Gastroesophageal sphincter (tissue), 3 donors: ENCODE data around the gene LSAMP.

Source experiments
- CTCF ChIP-seq, 4 experiments: fragments of 200-600 bp in 2 of 4; fragments of 450-650 bp in 2 of 4; sonication (generic) in 1 of 4; IDR thresholded peaks; one replicate each; pipeline ENCODE4 v1.5.1; 2017 to 2019; ENCODE audit warnings: antibody characterized with exemption in 4 of 4, mild to moderate bottlenecking in 2 of 4, moderate library complexity in 2 of 4
- POLR2A ChIP-seq, 2 donors: fragments of 450-650 bp; IDR thresholded peaks; one replicate each; pipeline ENCODE4 v1.6.1; 2017; ENCODE audit warnings: antibody characterized with exemption in 2 of 2, mild to moderate bottlenecking in 2 of 2, moderate library complexity in 1 of 2

GRCh38 chr3:116059421-116060096 is 385.7 kb downstream of the LSAMP start:
- TF ChIP-seq CTCF (IDR thresholded peaks at IDR 0.05), result no peak
- no peak for TF ChIP-seq POLR2A (IDR thresholded peaks at IDR 0.05)
